AML-193 (cell line): ENCODE data around the gene LGALS9.
"Not testable (repeated sequence)": the region's sequence is repeated elsewhere in the genome, so short reads cannot be mapped to it uniquely, and the experiment has no call there.

ENCODE experiments used
- DNase-seq, 2 experiments: peaks; one replicate each; lab custom pipeline; 2025; lab: John Stamatoyannopoulos, UW

LGALS9 gene

GRCh38 chr17:27654654-27655524, 23.9 kb downstream of the LGALS9 start:
- DNase-seq: peak; percentile 82 to 89

- not testable (repeated sequence) for DNase-seq
These were observed 24.6 kb downstream of the LGALS9 start for GRCh38 chr17:27655525-27656111.

- not testable (repeated sequence) for DNase-seq
These were observed 25.6 kb downstream of the LGALS9 start for GRCh38 chr17:27656620-27657019.

- DNase-seq: peak in 1 of 2 experiments; percentile 19
These were observed 26.6 kb downstream of the LGALS9 start for GRCh38 chr17:27657620-27658019.

GRCh38 chr17:27659683-27660082, 28.7 kb downstream of the LGALS9 start:
- no peak for DNase-seq

- no peak for DNase-seq
These were observed 29.4 kb downstream of the LGALS9 start for GRCh38 chr17:27660436-27660835.

- no peak for DNase-seq
These were observed 33.1 kb downstream of the LGALS9 start for GRCh38 chr17:27663936-27664605.

- no peak for DNase-seq
These were observed 33.6 kb downstream of the LGALS9 start for GRCh38 chr17:27664606-27664965.

GRCh38 chr17:27665549-27665948, 34.6 kb downstream of the LGALS9 start:
- DNase-seq: no peak

- not testable (repeated sequence) for DNase-seq
These were observed 35.3 kb downstream of the LGALS9 start for GRCh38 chr17:27666270-27666669.

- no peak for DNase-seq
These were observed 36.0 kb downstream of the LGALS9 start for GRCh38 chr17:27666831-27667560.

- no peak for DNase-seq
These were observed 36.9 kb downstream of the LGALS9 start for GRCh38 chr17:27667656-27668487.

GRCh38 chr17:27668488-27668823, 37.5 kb downstream of the LGALS9 start:
- no peak for DNase-seq

- no peak for DNase-seq
These were observed 38.1 kb downstream of the LGALS9 start for GRCh38 chr17:27669136-27669535.

- no peak for DNase-seq
These were observed 38.9 kb downstream of the LGALS9 start for GRCh38 chr17:27669850-27670249.

GRCh38 chr17:27670791-27671590, 40.0 kb downstream of the LGALS9 start:
- DNase-seq: no peak

- no peak for DNase-seq
These were observed 40.6 kb downstream of the LGALS9 start for GRCh38 chr17:27671591-27671910.

GRCh38 chr17:27671977-27672480, 41.0 kb downstream of the LGALS9 start:
- not testable (repeated sequence) for DNase-seq

- no peak for DNase-seq
These were observed 43.3 kb downstream of the LGALS9 start for GRCh38 chr17:27674335-27674734.

GRCh38 chr17:27677191-27677590, 46.2 kb downstream of the LGALS9 start:
- DNase-seq: no peak

- DNase-seq: not testable (repeated sequence)
These were observed 55.3 kb downstream of the LGALS9 start for GRCh38 chr17:27686322-27686721.
